Glomerular endothelial cell (primary cell): ENCODE data around the gene PIP5K1B. TPM values are rescaled to one million over a fixed set of nuclear protein-coding genes. Genes with fewer than 3 reads are reported as not detected.

Source experiments
- DNase-seq: peaks from one replicate; pipeline ENCODE4 v3.0.0-alpha.2; 2011; ENCODE audit warnings: low read depth, low spot score; ENCODE audit errors: extremely low read depth
- total RNA-seq: library from RNA; depleted of rRNA; stranded (reverse); fragments of >200 nt; gene quantifications from 2 replicates; pipeline ENCODE4 v1.2.3, GENCODE V29; 2015

The PIP5K1B gene
- total RNA-seq, 1 donor from 2014 or later: 0.23 TPM

DNA sequence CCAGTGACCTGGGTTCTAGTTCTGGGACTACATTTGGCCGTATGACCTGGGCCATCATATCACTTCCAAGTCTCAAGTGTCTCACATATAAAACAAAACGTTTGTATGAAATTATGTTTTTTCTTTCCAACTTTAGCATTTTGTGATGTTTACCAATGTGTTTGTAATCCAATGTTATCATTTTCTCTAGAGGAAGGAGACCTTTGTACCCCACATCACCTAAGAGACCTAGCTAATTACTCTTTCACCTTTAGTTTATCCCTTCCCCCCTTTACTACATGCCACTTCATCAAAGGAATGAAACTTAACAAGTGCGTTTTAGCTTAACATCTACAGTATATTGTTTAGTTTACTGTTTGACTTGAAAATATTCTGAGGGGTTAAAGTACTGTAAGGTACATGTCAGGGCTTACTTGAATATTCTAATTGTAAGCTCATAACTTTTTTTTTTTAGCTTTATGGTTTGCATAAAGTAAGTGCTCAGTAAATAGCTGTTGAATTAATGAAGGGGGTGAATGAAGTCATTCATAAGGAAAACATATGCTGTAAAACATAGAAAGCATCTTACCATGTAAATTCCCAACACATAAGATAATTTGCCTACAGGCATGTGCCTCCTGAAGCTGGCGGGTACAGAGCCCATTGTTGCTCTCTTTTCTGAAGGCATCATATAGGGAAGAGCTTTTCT lies 2.9 kb downstream of the PIP5K1B start:
- DNase-seq: no peak

DNA sequence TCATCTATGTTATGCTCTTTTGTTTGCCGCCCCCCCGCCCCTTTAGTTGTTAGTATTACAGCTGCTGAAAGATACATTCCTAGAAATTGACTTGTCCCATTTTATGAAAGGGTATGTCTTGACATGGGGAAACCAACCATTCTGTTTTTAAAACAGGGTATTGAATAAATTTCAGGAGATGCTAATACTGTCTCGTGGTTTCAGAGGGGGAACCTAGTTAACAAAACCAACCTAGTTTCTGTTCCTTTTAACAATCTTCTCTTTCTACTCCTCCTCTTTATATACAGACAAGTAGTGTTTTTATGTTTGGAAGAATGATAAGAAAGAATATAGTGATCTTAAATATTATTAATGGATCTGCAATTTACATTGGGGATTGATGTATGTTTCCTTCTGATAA lies 3.5 kb downstream of the PIP5K1B start:
- no peak for DNase-seq

DNA sequence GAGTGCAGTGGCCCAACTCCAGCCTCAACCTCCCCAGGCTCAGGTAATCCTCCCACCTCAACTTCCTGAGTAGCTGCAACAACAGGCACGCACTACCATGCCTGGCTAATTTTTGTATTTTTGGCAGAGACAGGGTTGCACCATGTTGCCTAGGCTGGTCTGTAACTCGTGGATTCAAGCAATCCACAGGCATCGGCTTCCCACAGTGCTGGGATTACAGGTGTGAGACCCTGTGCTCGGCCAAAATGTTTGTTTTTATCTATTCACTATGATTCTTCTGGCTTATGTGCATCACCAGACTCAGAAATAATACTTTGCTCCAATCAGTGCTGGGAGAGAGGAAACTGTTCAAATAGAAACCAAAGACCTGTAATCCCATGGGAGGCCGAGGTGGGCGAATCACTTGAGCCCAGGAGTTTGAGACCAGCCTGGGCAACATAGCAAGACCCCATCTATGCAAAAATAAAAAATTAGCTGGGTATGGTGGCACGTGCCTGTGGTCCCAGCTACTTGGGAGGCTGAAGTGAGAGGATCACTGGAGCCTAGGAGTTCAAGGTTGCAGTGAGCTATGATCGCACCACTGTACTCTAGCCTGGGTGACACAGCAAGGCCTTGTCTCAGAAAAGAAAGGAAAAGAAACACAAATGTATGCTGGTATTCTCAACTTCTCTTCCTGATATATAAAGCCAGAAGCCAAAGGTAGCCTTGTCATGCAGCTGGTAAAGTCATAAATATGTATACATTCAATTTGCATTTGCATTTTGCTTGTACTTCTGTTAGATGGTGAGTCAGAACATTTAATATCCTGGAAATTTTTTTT lies 4.5 kb downstream of the PIP5K1B start:
- DNase-seq: no peak

DNA sequence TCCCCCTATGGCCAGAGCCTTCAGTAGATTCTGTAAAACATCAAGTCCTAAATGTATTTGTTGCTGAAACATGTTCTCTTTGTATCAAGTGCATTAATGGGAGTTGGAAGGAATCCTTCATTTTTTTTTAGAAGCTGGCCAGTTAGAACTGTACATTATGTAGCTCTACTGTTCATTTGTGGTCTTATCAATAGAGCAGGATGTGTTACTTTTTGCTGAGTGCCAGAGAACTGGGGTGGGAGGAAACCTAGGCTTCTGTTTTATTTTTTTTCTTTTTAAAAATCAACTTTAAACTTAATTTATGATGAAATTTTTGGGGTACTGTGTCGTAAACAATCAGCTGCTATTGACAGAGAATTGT lies 5.1 kb downstream of the PIP5K1B start:
- no peak for DNase-seq

DNA sequence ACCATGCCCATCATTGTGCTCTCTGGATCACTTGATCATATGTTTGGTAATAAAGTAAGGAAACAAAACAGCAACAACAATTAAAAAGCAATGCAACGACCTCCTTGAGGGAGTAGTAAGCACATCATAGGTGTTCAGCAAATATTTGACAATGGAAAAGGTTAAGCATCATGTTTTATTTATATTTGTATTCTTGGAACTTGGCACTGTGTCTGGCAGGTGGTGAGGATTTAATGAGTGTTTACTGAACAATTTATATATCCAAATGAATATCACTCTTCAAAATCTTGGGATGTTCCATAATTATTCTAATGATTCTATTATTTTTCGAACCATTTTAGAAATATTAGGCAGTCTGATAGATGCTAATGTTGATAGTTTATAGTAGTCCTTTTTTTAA lies 6.2 kb downstream of the PIP5K1B start:
- DNase-seq: no peak

DNA sequence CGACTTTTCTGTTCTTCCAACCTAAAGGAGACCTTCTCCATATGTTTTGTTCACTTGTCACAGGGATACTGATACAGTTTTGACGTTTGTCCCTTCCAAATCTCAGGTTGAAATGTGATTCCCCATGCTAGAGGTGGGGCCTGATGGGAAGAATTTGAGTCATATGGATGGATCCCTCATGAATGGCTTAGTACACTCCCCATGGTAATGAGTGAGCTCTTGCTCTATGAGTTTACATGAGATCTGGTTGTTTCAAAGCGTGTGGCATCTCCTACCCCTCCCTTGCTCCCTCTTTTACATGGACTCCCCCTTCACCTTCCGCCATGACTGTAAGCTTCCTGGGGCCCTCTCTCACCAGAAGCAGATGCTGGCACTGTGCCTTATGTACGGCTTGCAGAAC lies 6.9 kb downstream of the PIP5K1B start:
- no peak for DNase-seq

DNA sequence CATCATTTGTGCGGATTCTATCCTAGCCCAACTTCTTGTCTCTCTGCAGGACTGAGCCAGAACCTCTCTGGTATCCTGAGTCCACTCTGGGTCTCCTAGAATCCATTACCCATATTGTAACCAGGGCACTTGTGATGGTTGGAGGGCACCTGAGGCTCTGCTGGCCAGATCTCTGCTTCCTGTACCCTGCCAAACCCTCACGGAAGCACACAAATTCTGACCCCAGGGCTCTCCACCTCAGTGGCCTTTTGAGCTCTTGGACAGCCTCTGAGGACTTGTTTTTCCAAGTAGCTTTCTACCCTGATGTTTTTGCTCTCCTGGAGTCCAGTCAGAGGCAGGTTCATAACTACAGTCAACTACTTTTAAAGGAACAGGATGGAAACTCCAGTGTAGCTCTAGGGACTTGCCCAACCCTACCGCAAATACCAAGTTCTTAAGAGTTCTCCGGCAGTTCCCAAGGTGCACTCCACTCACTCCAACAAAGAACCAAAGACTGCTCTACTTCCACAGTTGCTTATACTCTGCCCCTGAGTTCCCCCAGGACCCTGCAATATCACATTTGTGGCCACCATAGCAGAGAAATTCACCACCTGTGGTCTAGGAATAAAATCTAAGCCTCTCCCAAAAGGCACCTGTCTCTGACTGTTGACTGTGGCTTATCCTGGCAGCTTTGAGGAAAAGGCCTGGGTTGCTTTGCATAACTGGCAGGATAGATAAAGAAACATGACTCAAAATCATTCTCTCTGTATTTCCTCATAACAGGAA lies 9.6 kb downstream of the PIP5K1B start:
- no peak for DNase-seq

DNA sequence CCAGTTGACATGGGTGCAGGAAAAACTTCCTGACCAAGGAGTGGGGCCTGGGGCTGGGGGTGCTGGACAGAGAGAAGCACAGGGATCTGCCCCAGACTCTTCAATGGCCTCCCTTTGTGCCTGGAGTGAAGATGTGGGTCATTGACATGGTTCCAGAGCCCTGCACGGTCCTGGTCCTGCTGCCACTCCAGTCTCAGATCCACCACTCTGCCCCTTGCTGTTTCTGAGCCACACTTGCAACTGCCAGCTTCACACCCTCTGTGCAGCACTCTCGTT lies 10.1 kb downstream of the PIP5K1B start:
- no peak for DNase-seq

DNA sequence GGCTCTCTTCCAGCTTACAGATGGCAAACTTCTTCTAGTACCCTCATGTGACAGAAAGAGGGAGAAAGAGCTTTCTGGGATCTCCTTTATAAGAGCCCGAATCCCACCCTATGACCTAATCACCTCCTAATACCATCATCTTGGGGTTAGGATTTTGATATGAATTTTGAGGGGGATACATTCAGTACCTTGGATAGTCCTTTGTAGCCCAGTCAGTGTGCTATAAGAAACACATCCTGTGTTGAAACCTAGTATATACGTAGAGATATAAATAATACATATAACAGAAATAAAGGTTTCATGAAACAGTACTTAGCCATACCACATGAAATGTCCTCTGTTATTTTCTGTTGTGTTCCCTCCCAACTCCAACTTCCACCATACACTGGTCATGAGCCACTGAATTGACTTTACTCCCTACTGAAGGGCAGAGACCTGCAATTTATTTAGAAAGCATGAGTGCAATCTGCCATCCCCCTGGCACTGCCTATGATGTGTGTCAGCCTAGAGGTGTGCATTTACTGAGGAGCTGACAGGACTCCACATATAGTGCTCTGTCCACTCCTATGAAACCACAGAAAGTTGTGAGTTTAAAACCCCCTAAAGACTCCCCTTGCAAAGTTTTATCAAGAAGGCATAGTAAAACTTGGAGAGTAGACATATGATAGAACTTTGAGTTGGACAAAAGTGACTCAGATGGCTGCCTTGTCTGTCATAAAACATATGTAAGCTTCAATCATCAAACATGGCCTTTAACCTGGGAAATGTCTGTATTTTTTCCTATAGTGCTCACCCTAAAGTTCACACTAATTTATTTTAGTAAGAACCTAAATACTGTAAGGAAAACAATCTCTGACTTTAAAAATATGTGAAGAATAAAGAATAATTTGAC lies 12.8 kb downstream of the PIP5K1B start:
- DNase-seq: no peak

DNA sequence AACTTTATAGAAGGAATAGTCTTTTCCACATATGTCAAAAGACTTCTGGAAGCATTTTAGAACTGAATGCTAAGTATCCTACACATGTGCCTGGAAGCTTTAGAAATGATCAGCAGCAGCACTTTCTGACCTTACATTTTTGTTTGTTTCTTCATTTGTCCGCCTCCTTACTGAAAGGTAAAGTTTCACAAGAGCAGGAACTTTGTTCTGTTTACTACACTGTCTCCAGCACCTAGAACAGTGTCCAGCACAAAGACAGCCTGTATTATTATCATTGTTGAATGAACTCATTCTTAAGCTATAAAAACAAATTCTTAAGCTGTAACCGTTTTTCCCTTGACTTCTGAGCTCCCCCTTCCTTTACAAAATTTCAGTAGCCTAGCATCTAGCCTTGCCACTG lies 14.8 kb downstream of the PIP5K1B start:
- DNase-seq: no peak

DNA sequence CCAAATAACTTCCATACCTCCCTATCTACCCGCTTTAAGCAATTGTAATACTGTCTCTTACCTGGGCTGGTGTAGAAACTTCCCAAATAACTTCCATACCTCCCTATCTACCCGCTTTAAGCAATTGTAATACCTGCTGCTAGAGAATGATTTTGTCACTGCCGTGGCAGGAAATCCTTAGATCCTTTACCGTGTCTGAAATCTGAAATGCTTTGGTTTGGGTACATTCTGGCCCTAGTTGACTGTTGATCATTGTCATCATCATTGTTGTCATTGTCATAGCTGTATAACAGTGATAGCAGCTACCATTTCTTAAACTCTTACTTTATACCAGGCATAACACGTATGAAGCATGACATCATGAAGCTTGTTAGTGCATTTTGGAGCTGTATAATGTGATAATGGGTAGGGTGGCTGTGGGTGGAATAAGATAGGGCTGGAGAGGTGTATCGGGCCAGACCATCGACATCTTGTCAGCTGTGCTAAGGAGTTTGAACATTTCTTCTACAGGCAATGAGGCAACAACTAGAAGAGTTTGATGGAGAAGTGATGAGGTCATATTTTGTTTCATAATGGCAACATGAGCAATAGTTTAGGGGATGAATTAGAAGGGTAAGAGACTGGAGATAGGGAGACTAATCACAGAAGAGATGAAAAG lies 15.7 kb downstream of the PIP5K1B start:
- DNase-seq: no peak

DNA sequence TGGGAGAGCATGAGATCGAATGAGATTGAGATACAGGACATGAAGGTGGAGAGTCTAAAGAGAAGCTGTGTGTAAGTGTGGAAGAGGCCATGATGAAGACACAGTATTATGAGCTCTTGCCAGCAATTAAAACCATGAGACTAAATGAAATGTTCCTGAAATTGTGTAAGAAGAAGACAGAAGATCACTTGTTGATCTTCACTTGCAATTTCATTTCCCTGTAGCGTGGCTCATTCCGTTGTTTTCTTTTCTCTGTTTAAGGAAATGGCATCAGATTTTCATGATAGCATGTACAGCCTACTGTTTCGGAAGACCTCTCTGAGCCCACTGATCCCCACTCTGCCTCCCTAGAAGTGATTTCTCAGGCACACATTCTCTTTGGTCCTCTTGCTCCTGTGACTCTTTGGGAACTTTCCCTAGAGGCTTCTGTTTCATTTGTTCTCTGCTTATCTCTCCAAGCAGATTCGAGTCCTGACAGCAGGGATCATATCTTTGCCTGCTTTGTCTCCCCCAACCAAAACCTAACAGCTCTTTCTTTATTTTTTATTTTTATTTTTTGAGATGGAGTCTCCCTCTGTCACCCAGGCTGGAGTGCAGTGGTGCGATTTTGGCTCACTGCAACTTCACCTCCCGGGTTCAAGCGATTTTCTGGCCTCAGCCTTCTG lies 16.8 kb downstream of the PIP5K1B start:
- no peak for DNase-seq

DNA sequence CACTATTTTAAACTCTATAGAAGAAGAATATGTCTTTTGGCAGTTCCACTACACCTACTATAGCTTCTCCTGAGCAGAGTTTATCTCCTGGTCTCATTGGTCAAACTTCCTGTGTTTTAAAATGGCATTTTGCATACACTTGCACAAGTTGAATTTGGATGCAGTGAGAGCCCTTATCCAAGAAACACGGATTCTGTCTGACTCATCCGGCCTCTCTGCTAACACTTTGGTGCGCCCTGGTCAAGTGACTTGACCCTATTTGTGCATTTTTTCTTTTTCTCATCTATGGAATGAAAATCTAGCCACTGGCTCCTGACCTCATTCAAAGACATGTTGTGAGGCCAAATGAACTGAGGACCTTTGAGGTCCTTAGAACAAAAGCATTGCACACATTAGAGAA lies 20.0 kb downstream of the PIP5K1B start:
- no peak for DNase-seq

DNA sequence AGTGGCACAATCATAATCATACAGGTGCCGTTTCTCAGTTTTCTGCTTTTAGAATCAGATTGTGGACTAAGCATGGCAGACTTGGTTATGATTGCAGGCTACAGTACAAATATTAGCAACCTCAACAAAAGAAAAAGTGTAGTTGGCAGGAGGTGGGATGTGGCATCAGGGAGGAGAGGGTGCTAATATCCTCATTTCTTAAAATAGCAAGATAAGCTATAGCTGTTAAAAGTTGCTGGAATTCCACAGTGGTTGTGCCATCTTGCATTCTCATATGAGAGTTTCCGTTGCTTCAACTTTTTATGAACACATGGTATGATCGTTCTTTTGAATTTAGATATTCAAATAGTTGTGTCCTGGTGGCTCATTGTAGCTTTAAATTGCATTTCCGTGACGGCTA lies 21.4 kb downstream of the PIP5K1B start:
- no peak for DNase-seq

DNA sequence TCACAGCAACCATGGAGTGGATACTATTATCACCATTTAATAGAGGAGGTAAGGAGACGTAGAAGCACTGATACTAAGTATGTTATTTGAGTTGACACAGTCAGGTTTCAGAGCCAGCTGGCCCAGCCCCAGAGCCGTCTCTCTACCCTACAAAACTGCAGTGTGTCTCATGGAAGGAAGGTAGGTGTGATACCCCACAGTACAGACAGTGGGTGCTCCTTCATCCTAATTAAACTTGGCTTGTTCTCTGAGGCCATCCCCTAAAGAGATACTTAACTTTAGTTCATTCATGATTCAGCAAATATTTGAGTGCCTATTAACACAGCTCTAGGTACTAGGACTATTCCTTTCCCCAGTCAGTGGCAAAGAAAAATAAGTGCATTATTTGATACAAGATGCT lies 22.6 kb downstream of the PIP5K1B start:
- no peak for DNase-seq

DNA sequence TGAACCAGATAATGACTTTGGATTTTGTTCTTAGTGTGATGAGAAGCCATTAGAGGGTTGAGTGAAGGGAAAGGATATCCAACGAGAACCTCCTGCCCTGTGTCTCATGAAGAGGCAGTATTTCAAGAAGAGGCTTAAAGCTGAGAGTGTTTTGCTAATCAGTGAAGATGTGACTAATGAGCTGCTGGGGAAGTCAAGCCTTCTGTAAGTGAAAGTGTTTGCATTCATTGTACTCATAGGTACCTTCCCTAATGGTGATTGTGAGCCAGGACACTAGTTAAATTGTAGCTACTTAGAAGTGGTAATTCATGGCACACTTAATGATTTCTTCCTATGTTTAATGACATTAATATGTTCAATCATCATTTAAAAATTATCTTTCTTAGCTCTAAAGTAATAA lies 23.7 kb downstream of the PIP5K1B start:
- DNase-seq: no peak

DNA sequence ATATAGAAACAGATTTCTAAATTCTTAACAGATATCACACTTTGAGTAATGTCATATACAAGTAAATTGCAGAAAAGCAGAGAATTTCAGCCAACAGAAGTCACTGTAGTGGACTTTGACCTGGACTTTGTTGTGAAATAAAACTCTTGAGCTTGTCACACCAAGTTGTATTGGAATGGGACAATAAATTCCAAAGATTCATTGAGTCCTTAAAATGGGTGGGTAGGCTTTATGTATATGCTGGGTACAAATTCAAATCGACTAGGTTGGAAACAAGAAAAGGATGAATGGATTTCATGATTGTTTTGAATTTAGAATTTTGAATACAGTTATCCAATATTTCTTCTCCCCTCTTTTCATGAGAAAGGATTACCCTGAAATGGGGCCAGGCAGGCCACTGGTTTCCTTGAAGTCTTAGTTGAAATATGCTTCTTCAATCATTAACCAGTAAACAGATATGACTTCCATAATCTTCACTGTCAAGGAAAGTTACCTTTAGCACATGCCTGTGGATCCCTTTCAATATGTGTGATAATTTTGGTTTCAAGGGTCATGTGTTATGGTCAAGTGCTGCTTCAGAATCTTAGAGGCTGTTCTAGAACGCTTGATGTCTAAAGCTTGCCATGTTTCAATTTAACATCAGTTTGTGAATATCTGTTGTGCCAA lies 25.7 kb downstream of the PIP5K1B start:
- DNase-seq: no peak

DNA sequence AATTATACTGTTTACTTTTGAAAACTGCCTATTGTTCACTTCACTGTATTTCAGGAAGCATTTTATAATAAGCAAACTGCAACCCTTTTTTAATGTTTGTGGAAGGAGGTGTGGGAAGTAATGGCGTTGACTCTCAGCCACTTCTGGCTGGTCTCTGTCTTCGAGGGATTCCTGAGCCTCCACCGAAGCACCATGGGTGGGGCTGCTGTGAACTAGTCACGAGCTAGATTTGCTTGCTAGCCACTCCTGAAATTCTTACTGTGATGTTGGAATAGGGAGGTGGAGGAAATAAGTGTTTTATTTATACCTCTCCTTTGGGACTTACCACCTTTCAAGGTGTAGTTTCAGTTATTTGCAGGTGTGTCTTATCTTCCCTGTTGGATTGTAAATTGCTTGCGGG lies 26.8 kb downstream of the PIP5K1B start:
- DNase-seq: no peak

DNA sequence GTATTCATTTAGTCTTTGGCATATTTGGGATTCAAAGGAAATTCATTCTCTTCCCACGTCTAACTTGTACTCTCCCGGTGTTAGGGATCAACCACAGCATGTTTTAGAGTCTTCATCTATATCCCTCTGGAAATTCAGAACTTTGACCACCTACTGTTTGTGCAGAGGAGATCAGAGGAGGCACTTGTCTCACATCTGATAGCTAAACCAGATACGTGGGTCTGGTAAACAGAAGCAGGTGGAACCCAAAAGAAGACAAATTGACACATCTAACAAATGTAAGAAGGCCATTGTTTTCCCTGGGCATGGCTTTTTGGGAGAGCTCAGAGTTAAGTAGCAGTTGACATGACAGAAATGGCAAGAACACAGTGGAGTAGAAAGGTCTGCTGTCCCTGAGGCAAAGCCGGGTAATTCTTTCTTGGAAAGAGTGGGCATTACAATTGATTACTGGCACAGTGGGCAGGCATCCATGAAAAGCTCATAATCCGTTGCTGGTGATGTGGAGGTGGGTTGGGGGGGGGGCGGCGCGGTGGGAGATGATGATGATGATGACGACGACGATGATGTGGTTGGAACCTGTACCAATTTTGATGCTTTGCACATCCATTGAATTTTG lies 27.5 kb downstream of the PIP5K1B start:
- DNase-seq: no peak
